Measurements from ENCODE around the gene CACNA1C. TPM values are rescaled to one million over a fixed set of nuclear protein-coding genes. Genes with fewer than 3 reads are reported as not detected.

CACNA1C gene
- total and polyA plus RNA-seq, 2 donors from 2014 or later = 1.6 to 17.4 TPM

DNA sequence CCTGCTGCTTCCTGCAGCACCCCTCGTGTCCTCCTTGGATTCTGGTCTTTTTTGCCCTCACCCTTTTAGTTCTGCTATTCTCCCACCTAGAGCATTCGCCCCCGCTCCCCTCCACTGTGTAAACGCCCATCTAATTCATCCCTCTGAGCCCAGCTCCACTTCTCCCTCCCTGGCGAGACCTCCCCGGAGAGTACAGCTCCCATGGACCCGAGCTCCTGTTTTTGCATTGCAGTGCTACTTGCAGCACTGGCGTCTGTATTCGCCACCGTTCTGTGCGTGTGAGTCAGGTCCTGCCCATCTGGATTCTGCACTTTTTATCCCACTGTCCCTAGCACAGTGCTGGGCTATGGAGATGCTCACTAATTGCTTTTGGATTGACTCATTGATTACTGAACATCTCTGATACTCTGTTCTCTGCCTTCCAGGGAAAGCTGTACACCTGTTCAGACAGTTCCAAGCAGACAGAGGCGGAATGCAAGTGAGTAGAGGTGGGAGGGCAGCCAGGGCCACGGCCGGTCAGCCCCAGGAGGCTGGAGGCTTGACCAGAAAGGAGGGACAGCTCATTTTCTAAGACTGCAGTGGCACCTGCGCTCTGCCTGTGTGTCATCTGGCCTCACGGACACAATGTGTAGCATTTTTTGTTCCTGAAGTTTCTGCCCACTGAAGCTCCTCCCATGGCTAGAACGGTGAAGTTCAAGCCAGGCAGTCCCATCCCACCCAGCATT lies 553.6 kb downstream of the CACNA1C start:
- no peaks in the 10 kb centered on the region for H3K9me3 ChIP-seq (ENCODE audit: control insufficient read depth in 2 of 3, insufficient read depth in 1 of 3, low read length in 3 of 3)
- H3K36me3 ChIP-seq (ENCODE audit: control insufficient read depth in 2 of 3, insufficient read depth in 3 of 3, low read length in 3 of 3) = peaks cover 0 to 2% (median 0%) of the 10 kb centered on the region in 3 donors
- no peaks in the 10 kb centered on the region for H3K4me1 ChIP-seq (ENCODE audit: control insufficient read depth in 2 of 3, insufficient read depth in 2 of 3, low read depth in 1 of 3, low read length in 3 of 3)
- DNase-seq (no peak), FAIRE-seq (no peak)
- H3K4me3 ChIP-seq (ENCODE audit: low read length in 3 of 3) = no peak overlapping the region
- intact Hi-C loops (cut with DNase I) = no loop called here
- no peak overlapping the region for H3K27ac ChIP-seq (ENCODE audit: low read depth in 2 of 2, low read length in 2 of 2)
- no peak for TF ChIP-seq CTCF (IDR thresholded peaks at IDR 0.05; ENCODE audit: borderline replicate concordance, extremely low read depth, insufficient read depth)
- H3K9ac ChIP-seq (ENCODE audit: low read length in 3 of 3) = no peak overlapping the region
- H3K27me3 ChIP-seq (ENCODE audit: control insufficient read depth, insufficient read depth, low read length) = no peaks in the 10 kb centered on the region

GRCh38 chr12:2607881-2608607 lies 555.3 kb downstream of the CACNA1C start:
- TF ChIP-seq CTCF (IDR thresholded peaks at IDR 0.05; ENCODE audit: borderline replicate concordance, extremely low read depth, insufficient read depth) = no peak
- Histone ChIP-seq H3K36me3 (ENCODE audit: control insufficient read depth in 2 of 3, insufficient read depth in 3 of 3, low read length in 3 of 3) (peaks cover 0 to 2% (median 0%) of the 10 kb centered on the region in 3 donors), H3K27me3 (ENCODE audit: control insufficient read depth, insufficient read depth, low read length) (no peaks in the 10 kb centered on the region), H3K9me3 (ENCODE audit: control insufficient read depth in 2 of 3, insufficient read depth in 1 of 3, low read length in 3 of 3) (no peaks in the 10 kb centered on the region), H3K4me1 (ENCODE audit: control insufficient read depth in 2 of 3, insufficient read depth in 2 of 3, low read depth in 1 of 3, low read length in 3 of 3) (no peaks in the 10 kb centered on the region), H3K9ac (ENCODE audit: low read length in 3 of 3) (no peak overlapping the region), H3K27ac (ENCODE audit: low read depth in 2 of 2, low read length in 2 of 2) (no peak overlapping the region), H3K4me3 (ENCODE audit: low read length in 3 of 3) (no peak overlapping the region)
- intact Hi-C loops (cut with DNase I) = no loop called here
- FAIRE-seq (no peak), DNase-seq (no peak)

- FAIRE-seq (no peak), DNase-seq (no peak)
- Histone ChIP-seq H3K27ac (ENCODE audit: low read depth in 2 of 2, low read length in 2 of 2) (no peak overlapping the region), H3K4me1 (ENCODE audit: control insufficient read depth in 2 of 3, insufficient read depth in 2 of 3, low read depth in 1 of 3, low read length in 3 of 3) (no peaks in the 10 kb centered on the region), H3K4me3 (ENCODE audit: low read length in 3 of 3) (no peak overlapping the region), H3K36me3 (ENCODE audit: control insufficient read depth in 2 of 3, insufficient read depth in 3 of 3, low read length in 3 of 3) (peaks cover 0 to 2% (median 0%) of the 10 kb centered on the region in 3 donors), H3K27me3 (ENCODE audit: control insufficient read depth, insufficient read depth, low read length) (no peaks in the 10 kb centered on the region), H3K9ac (ENCODE audit: low read length in 3 of 3) (no peak overlapping the region), H3K9me3 (ENCODE audit: control insufficient read depth in 2 of 3, insufficient read depth in 1 of 3, low read length in 3 of 3) (no peaks in the 10 kb centered on the region)
- intact Hi-C loops (cut with DNase I) = no loop called here
- no peak for TF ChIP-seq CTCF (IDR thresholded peaks at IDR 0.05; ENCODE audit: borderline replicate concordance, extremely low read depth, insufficient read depth)
These were observed 555.8 kb downstream of the CACNA1C start for GRCh38 chr12:2608608-2608945.
